ENCODE measurements around the gene DDX59.

DNA sequence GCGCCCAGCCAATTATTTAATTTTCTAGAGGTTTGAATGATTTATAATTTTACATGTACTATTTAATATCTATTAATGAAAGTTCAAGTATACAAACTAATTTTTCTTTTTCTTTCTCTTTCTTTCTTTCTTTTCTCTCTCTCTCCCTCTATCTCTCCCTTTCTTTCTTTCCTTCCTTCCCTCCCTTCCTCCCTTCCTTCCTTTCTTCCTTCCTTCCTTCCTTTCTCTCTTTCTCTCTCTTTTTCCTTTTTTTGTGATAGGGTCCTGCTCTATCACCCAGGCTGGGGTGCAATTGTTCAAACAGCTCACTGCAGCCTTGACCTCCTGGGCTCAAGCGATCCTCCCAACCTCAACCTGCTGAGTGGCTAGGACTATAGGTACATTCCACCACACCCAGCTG, 33.0 kb downstream of the DDX59 start:
- TF ChIP-seq, protein P1, sequence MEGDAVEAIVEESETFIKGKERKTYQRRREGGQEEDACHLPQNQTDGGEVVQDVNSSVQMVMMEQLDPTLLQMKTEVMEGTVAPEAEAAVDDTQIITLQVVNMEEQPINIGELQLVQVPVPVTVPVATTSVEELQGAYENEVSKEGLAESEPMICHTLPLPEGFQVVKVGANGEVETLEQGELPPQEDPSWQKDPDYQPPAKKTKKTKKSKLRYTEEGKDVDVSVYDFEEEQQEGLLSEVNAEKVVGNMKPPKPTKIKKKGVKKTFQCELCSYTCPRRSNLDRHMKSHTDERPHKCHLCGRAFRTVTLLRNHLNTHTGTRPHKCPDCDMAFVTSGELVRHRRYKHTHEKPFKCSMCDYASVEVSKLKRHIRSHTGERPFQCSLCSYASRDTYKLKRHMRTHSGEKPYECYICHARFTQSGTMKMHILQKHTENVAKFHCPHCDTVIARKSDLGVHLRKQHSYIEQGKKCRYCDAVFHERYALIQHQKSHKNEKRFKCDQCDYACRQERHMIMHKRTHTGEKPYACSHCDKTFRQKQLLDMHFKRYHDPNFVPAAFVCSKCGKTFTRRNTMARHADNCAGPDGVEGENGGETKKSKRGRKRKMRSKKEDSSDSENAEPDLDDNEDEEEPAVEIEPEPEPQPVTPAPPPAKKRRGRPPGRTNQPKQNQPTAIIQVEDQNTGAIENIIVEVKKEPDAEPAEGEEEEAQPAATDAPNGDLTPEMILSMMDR (IDR thresholded peaks at IDR 0.05) = no peak
- no peak for TF ChIP-seq POLR2A (IDR thresholded peaks at IDR 0.05)

All from suprapubic skin (tissue), 3 donors.